Muscle of leg (tissue), 11 donors: ENCODE results near the gene SLC6A1. TPM values are rescaled to one million over a fixed set of nuclear protein-coding genes. Genes with fewer than 3 reads are reported as not detected.

Source experiments
- DNase-seq: peaks from one replicate; pipeline ENCODE4 v3.0.0; 2013
- H3K27ac ChIP-seq: one replicate; pipeline ENCODE4 v1.5.1; 2013; ENCODE audit warnings: mild to moderate bottlenecking, low read length, control low read depth
- H3K27me3 ChIP-seq: one replicate; pipeline ENCODE4 v1.6.1; 2013; ENCODE audit warnings: low read length; ENCODE audit not compliant: control insufficient read depth, insufficient read depth
- H3K36me3 ChIP-seq: one replicate; pipeline ENCODE4 v1.6.1; 2013; ENCODE audit warnings: low read length; ENCODE audit not compliant: control insufficient read depth, insufficient read depth
- H3K4me1 ChIP-seq: one replicate; pipeline ENCODE4 v1.6.1; 2013; ENCODE audit warnings: low read length; ENCODE audit not compliant: control insufficient read depth, insufficient read depth
- H3K4me3 ChIP-seq: one replicate; pipeline ENCODE4 v1.5.1; 2013; ENCODE audit warnings: low read length, control low read depth
- H3K9me3 ChIP-seq: replicated peaks from 2 replicates; pipeline ENCODE4 v1.6.1; 2013; ENCODE audit warnings: low read depth, low read length; ENCODE audit not compliant: control insufficient read depth
- WGBS: methylation state at CpG from one replicate; pipeline ENCODE4 v1.1.5; 2013; ENCODE audit warnings: missing lambda C conversion rate; ENCODE audit not compliant: insufficient coverage; 5-methylcytosine and 5-hydroxymethylcytosine counted together
- polyA plus RNA-seq, 8 donors: library from polyadenylated mRNA; unstranded; fragments of 120-200 nt; gene quantifications; one replicate each; pipeline versions ENCODE4 v1.2.1 to v1.2.3, GENCODE V29; 2013; ENCODE audit warnings: inconsistent platforms in 1 of 8, low replicate concordance in 1 of 8; ENCODE audit not compliant: insufficient read length in 8 of 8, insufficient read depth in 1 of 8
- total RNA-seq: library from RNA; stranded (reverse); fragments of 120-200 nt; gene quantifications from one replicate; pipeline ENCODE4 v1.2.4, GENCODE V29; 2013

Gene SLC6A1
- total and polyA plus RNA-seq, 9 donors: 1.2 to 3.2 (median 2.0) TPM

DNA sequence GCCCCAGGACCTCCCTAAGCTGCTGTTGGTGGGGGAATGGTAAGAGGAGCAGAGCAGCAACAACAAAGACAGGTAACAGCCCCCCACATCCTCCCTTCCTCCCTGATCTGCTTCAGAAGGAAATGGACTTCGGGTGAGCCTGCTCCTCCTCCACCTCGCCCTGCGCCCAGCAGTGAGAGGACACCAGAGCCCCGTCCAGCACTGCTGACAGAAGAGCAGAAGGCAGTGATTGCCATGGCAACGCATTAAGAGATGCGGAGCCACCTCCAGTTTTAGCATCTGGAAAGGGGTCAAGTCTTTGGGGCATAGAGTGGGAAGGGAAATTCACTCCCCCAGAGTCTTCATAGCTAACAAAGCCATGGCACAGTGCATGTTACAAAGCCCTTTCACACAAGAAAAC is 84.2 kb downstream of the SLC6A1 start:
- no peak overlapping the region for H3K27ac ChIP-seq
- H3K27me3 ChIP-seq: peaks cover 5% of the 10 kb centered on the region
- no peaks in the 10 kb centered on the region for H3K36me3 ChIP-seq
- H3K4me1 ChIP-seq: no peaks in the 10 kb centered on the region
- DNase-seq: no peak
- 60% methylated on average over 2 of the region's 6 CpGs for WGBS
- no peak overlapping the region for H3K4me3 ChIP-seq
- H3K9me3 ChIP-seq: no peaks in the 10 kb centered on the region

DNA sequence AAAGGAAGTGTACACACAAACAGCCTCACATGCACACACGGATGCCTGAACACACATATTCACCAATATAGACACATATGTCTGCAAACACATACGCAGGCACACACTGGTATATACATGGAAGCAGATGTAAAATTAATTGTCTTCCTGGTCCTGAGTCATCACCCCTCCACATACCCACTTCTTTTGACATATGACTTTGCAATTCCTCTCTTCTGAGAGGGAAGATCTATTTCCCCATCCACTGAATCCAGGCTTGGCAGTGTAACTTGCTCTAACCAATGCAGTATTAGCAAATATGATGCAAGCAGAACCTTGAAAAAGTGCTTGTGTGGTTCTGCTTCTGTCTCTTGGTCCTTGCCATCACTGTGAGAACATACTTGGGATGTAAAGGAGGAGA is 84.9 kb downstream of the SLC6A1 start:
- Histone ChIP-seq H3K36me3 (no peaks in the 10 kb centered on the region), H3K4me1 (no peaks in the 10 kb centered on the region), H3K27me3 (peaks cover 5% of the 10 kb centered on the region), H3K9me3 (no peaks in the 10 kb centered on the region), H3K4me3 (no peak overlapping the region), H3K27ac (no peak overlapping the region)
- 92% methylated on average over 2 of the region's 2 CpGs for WGBS
- DNase-seq: no peak

DNA sequence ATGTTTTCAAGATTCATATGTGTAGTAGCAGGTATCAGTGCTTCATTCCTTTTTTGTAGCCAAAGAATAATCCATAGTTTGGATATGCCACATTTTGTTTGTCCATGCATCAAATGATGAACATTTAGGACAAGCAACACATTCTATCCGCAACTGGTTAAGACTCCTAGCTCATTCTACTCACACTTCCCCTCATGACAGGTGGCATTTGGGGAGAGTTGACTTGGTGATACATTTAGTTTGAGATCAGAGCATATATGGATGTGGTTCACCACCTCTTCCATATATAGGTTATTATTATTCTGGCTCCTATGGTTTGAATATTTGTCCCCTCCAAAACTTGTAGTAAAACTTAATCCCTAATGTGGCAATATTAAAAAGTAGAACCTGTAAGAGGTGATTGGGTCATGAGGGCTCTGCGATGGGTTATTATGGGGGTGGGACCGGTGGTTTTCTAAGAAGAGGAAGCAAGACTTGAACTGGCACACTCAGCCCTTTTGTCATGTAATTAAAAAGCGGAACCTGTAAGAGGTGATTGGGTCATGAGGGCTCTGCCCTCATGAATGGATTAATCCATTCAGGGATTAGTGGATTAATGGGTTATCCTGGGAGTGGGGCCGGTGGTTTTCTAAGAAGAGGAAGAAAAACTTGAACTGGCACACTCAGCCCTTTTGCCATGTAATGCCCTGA is 86.4 kb downstream of the SLC6A1 start:
- no peak overlapping the region for H3K27ac ChIP-seq
- H3K4me1 ChIP-seq: no peaks in the 10 kb centered on the region
- H3K4me3 ChIP-seq: no peak overlapping the region
- peaks cover 5% of the 10 kb centered on the region for H3K27me3 ChIP-seq
- H3K36me3 ChIP-seq: no peaks in the 10 kb centered on the region
- H3K9me3 ChIP-seq: no peaks in the 10 kb centered on the region
- WGBS: 82% methylated on average over 2 of the region's 5 CpGs
- no peak for DNase-seq

DNA sequence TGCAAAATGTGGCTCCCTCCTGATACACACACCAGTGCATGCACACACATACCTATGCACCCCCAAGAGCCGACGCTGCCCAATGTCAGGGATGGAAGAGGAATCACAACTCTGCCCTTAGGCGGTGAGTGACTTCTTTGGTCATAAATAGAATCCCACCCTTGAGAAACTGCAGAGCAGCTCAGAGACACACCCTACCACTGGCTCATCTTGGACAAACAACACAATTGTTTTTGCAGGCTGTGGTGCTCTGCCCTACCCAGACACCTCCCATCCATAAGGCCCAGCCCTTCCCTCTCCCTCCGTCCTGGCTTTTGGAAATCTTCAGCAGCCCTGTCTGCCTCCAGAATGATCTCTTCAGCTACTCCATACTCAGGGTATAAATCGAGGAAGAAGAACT is 87.9 kb downstream of the SLC6A1 start:
- DNase-seq: no peak
- Histone ChIP-seq H3K4me1 (no peaks in the 10 kb centered on the region), H3K36me3 (no peaks in the 10 kb centered on the region), H3K9me3 (no peaks in the 10 kb centered on the region), H3K4me3 (no peak overlapping the region), H3K27me3 (peaks cover 2% of the 10 kb centered on the region), H3K27ac (no peak overlapping the region)
- 17% methylated on average over 1 of the region's 5 CpGs for WGBS

DNA sequence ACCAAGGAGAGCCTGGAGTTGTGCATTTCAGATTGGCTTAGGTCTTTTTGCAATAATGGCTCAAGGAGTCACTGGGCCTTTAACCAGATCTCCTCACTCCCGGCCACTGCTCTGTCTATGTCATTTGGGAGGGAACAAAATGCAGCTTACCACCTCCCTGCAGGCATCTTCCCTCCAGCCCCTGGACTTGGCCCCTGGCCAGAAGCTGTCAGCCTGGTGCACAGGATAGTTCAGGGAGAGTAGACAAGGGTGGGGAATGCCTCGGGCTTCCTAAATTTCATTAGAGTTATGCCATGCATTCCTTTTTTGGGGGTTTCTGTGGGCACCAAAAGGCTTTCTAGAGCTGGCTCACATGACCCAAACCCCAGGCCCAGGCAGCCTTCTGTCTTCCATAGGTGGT is 91.5 kb downstream of the SLC6A1 start:
- 57% methylated on average over 1 of the region's 2 CpGs for WGBS
- Histone ChIP-seq H3K4me1 (no peaks in the 10 kb centered on the region), H3K4me3 (no peak overlapping the region), H3K27me3 (no peaks in the 10 kb centered on the region), H3K27ac (no peak overlapping the region), H3K36me3 (no peaks in the 10 kb centered on the region), H3K9me3 (no peaks in the 10 kb centered on the region)
- DNase-seq: no peak

DNA sequence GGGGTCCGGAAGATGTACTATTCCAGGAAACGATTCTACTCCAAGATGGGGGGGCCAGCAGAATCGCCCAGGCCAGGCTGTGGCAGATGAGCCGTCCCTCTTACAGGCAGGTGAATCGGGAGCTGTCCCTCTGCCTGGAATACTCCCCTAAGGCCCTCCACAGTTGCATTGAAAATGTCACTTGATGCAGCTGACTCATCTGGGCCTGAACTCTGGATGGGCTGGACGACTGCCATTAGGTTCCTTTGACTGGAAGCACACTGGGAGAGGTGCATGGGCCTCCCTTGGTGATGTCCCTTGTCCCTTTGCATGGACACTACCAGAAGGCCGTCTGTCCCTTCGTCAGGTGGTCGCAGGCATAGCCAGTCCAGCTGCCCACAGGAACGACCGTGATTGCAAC is 92.1 kb downstream of the SLC6A1 start:
- WGBS: 63% methylated on average over 7 of the region's 11 CpGs
- Histone ChIP-seq H3K4me1 (no peaks in the 10 kb centered on the region), H3K4me3 (no peak overlapping the region), H3K9me3 (no peaks in the 10 kb centered on the region), H3K27me3 (no peaks in the 10 kb centered on the region), H3K36me3 (no peaks in the 10 kb centered on the region), H3K27ac (no peak overlapping the region)
- DNase-seq: no peak

DNA sequence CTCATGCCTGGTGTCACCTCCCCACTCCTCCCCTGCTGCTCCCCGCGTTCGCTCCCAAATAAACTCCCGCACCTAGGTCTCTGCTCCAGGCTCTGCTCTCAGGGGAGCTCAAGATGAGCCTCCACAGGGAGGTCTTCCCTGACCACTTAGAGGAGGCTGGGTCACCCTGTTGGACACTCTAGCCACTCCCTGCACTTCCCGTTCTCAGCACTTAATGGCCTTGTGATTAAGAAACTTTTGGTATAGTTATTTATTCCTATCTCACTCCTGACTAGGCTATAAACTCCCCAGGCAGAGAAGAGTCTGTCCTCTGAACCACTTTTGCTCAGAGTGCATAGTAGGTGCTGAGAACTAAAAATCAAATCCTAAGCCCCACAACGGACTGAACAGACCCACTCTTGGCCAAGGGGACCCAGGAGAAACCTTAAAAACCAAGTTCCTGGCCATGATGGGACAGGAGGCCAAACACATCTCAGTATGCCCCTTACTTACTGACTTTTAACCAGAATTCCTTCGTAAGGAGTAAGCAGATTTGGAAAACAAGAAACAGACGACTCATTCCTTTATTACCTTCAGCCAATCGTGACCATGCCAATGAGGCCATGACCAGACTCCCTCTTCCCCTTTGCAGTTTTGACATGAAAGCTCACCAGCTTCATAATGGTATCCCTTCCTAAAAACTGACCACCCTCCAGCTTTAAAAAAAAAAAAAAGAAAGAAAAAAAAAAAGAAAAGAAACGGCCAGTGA is 92.7 kb downstream of the SLC6A1 start:
- no peaks in the 10 kb centered on the region for H3K36me3 ChIP-seq
- H3K27me3 ChIP-seq: no peaks in the 10 kb centered on the region
- no peaks in the 10 kb centered on the region for H3K4me1 ChIP-seq
- no peak overlapping the region for H3K4me3 ChIP-seq
- no peaks in the 10 kb centered on the region for H3K9me3 ChIP-seq
- WGBS: 57% methylated on average over 8 of the region's 10 CpGs
- no peak overlapping the region for H3K27ac ChIP-seq
- DNase-seq: no peak

DNA sequence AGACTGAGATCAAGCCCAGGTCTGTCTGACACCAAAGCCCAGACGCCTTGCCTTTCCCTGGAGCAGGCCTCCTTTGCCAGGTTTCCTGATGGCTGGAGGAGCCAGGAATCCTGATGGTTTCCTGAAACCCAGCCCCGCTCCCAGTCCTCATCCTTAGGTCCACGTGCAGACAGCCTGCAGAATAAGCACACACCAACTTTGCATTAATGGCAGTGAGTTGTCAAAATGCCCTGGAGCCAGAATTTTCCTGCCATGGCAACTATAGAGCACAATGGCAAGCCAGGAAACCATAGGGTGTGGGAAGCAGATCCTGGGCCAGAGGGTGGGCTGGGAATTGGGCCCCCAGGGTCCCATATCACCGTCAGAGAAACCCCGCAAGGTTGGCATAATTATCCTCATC is 94.3 kb downstream of the SLC6A1 start:
- Histone ChIP-seq H3K4me3 (no peak overlapping the region), H3K36me3 (no peaks in the 10 kb centered on the region), H3K27me3 (no peaks in the 10 kb centered on the region), H3K27ac (no peak overlapping the region), H3K9me3 (no peaks in the 10 kb centered on the region), H3K4me1 (no peaks in the 10 kb centered on the region)
- no peak for DNase-seq
- WGBS: 40% methylated on average over 1 of the region's 5 CpGs

DNA sequence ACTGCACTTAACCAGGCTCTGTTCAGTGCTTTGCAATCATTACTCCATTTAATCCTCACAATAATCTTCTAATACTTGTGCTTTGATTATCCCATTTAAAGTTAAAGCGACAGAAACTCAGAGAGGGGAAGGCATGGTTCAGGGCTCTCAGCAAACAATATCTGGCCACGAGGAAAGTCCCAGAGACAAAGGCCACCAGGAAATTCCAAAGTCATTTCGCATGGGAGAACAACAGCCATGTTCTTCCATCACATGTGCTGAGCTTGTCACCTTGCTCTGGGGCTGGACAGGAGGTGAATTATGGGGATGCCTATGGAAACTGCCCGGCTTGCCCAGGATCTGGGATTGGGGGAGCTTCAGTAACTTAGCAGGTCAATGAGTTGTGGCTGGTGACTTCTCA is 95.5 kb downstream of the SLC6A1 start:
- WGBS: 84% methylated on average over 3 of the region's 4 CpGs
- no peaks in the 10 kb centered on the region for H3K36me3 ChIP-seq

DNA sequence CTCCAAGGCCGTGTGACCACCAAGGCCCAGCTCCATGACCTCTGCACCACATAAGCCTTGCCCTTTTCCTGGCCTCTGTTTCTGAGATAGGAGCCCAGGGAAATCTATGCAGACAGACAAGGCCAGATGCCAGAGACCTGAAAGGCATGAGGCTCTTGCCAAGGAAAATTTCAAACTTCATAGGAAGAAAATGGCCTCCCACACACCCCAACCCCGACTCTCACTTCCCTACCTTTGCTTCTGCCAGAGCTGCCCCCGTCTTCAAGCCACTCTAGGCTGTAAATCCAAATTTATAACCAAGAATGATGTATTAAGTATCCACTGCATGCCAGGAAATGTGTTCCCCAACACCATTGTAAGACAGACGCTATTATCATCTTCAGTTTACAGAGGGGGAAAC is 96.3 kb downstream of the SLC6A1 start:
- Histone ChIP-seq H3K4me1 (no peaks in the 10 kb centered on the region), H3K27ac (no peak overlapping the region), H3K4me3 (no peak overlapping the region), H3K36me3 (no peaks in the 10 kb centered on the region), H3K27me3 (no peaks in the 10 kb centered on the region), H3K9me3 (no peaks in the 10 kb centered on the region)
- no peak for DNase-seq
- 61% methylated on average over 2 of the region's 4 CpGs for WGBS

More for the DNA sequence above, 95.5 kb downstream of the SLC6A1 start:
- Histone ChIP-seq H3K27ac (no peak overlapping the region), H3K4me1 (no peaks in the 10 kb centered on the region), H3K9me3 (no peaks in the 10 kb centered on the region), H3K4me3 (no peak overlapping the region), H3K27me3 (no peaks in the 10 kb centered on the region)
- DNase-seq: no peak
